Fibroblast of lung (primary cell): Measurements from ENCODE around the gene CCDC149. TPM values are rescaled to one million over a fixed set of nuclear protein-coding genes. Genes with fewer than 3 reads are reported as not detected.
A peak's percentile ranks its signal among the peaks of the same experiment; 100 is the strongest.

Experiments
- DNase-seq, 2 donors: peaks; one replicate each; pipeline versions ENCODE4 v3.0.0 to v3.0.0-alpha.2; 2010; ENCODE audit warnings: low read depth in 2 of 2
- H2AFZ ChIP-seq: 2 replicates; pipeline ENCODE4 v1.5.1; 2012; ENCODE audit warnings: low read length, control low read depth, inconsistent platforms
- H3K27ac ChIP-seq: 2 replicates; pipeline ENCODE4 v1.5.1; 2011; ENCODE audit warnings: low read length, control low read depth; ENCODE audit not compliant: insufficient read depth
- H3K27me3 ChIP-seq: 2 replicates; pipeline ENCODE4 v1.5.1; 2011; ENCODE audit warnings: mild to moderate bottlenecking, low read length; ENCODE audit not compliant: control insufficient read depth, insufficient read depth
- H3K36me3 ChIP-seq: 2 replicates; pipeline ENCODE4 v1.5.1; 2011; ENCODE audit warnings: low read length; ENCODE audit not compliant: control insufficient read depth, insufficient read depth
- H3K4me1 ChIP-seq: 2 replicates; pipeline ENCODE4 v1.5.1; 2011; ENCODE audit warnings: low read length; ENCODE audit not compliant: control insufficient read depth, insufficient read depth; ENCODE audit errors: extremely low read depth
- H3K4me2 ChIP-seq: 2 replicates; pipeline ENCODE4 v1.5.1; 2011; ENCODE audit warnings: low read length, control low read depth; ENCODE audit not compliant: insufficient read depth; ENCODE audit errors: extremely low read depth
- H3K4me3 ChIP-seq, 4 experiments: fragments of 200-600 bp in 1 of 4; sonication (generic) in 1 of 4; replicated peaks in 1 of 4; 2 replicates each; pipeline ENCODE4 v1.5.1; 2011 to 2016; ENCODE audit warnings: low read length in 4 of 4, low read depth in 3 of 4, mild to moderate bottlenecking in 3 of 4, control low read depth in 2 of 4, inconsistent platforms in 1 of 4, mixed read lengths in 1 of 4; ENCODE audit not compliant: insufficient read depth in 1 of 4; ENCODE audit errors: control extremely low read depth in 1 of 4
- H3K79me2 ChIP-seq: 2 replicates; pipeline ENCODE4 v1.5.1; 2012; ENCODE audit warnings: mild to moderate bottlenecking, low read length, inconsistent platforms; ENCODE audit not compliant: control insufficient read depth, insufficient read depth
- H3K9ac ChIP-seq: 2 replicates; pipeline ENCODE4 v1.5.1; 2011; ENCODE audit warnings: mild to moderate bottlenecking, low read length, control low read depth; ENCODE audit not compliant: insufficient read depth
- H3K9me3 ChIP-seq: 2 replicates; pipeline ENCODE4 v1.5.1; 2012; ENCODE audit warnings: low read depth, low read length; ENCODE audit not compliant: control insufficient read depth, insufficient read depth
- H4K20me1 ChIP-seq: 2 replicates; pipeline ENCODE4 v1.5.1; 2011; ENCODE audit warnings: low read length; ENCODE audit not compliant: control insufficient read depth, insufficient read depth; ENCODE audit errors: extremely low read depth
- EZH2 ChIP-seq: IDR thresholded peaks from 2 replicates; pipeline ENCODE4 v1.5.1; 2012; ENCODE audit warnings: low read length, control low read depth, mild to moderate bottlenecking; ENCODE audit errors: missing control alignments
- polyA plus RNA-seq, 2 donors: library from polyadenylated mRNA; depleted of rRNA in 1 of 2; stranded (reverse) in 1 of 2; unstranded in 1 of 2; fragments of >200 nt; gene quantifications; 2 replicates each; pipeline ENCODE4 v1.2.1, GENCODE V29; 2011 to 2012; ENCODE audit warnings: missing spikeins in 1 of 2
- total RNA-seq: library from RNA; depleted of rRNA; stranded (reverse); fragments of >200 nt; gene quantifications from 2 replicates; pipeline ENCODE4 v1.2.1, GENCODE V29; 2014
- TF ChIP-seq, protein P1 (sequence below), 2 donors: IDR thresholded peaks in 1 of 2; conservative IDR thresholded peaks in 1 of 2; 1 replicate in 1 of 2; 2 replicates in 1 of 2; pipeline ENCODE4 v1.5.1; 2011 to 2012; ENCODE audit warnings: low read length in 2 of 2, control low read depth in 1 of 2, inconsistent platforms in 1 of 2, low read depth in 1 of 2, mild to moderate bottlenecking in 1 of 2

Gene CCDC149
- total and polyA plus RNA-seq, 2 donors (not counting 1 experiment from before 2014, with no cell fraction given): 13.9 to 14.6 TPM

DNA sequence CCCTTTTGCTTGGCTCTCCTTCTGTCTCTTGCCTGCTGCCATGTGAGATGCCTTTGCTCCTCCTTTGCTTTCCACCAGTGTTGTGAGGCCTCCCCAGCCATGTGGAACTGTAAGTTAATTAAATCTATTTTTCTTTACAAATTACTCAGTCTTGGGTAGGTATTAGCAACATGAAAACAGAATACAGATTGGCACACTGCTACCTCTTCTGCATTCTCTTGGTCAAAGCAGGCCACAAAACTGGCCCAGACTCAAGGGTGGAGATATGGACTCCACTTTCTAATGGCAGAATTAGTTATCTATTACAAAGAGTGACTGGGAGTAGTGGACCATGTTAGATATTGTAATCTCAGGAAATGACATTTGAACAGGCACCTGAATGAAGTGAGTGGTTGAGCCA, 21.5 kb upstream of the CCDC149 start:
- Histone ChIP-seq H3K4me3 (no peak overlapping the region), H4K20me1 (no peaks in the 10 kb centered on the region), H3K4me1 (no peaks in the 10 kb centered on the region), H3K9ac (no peak overlapping the region), H3K27ac (no peak overlapping the region), H3K27me3 (no peaks in the 10 kb centered on the region), H3K4me2 (no peak overlapping the region), H3K36me3 (no peaks in the 10 kb centered on the region), H3K9me3 (no peaks in the 10 kb centered on the region), H2AFZ (no peak overlapping the region), H3K79me2 (no peaks in the 10 kb centered on the region)
- no peak for DNase-seq
- TF ChIP-seq EZH2: no peak
- TF ChIP-seq, protein P1, sequence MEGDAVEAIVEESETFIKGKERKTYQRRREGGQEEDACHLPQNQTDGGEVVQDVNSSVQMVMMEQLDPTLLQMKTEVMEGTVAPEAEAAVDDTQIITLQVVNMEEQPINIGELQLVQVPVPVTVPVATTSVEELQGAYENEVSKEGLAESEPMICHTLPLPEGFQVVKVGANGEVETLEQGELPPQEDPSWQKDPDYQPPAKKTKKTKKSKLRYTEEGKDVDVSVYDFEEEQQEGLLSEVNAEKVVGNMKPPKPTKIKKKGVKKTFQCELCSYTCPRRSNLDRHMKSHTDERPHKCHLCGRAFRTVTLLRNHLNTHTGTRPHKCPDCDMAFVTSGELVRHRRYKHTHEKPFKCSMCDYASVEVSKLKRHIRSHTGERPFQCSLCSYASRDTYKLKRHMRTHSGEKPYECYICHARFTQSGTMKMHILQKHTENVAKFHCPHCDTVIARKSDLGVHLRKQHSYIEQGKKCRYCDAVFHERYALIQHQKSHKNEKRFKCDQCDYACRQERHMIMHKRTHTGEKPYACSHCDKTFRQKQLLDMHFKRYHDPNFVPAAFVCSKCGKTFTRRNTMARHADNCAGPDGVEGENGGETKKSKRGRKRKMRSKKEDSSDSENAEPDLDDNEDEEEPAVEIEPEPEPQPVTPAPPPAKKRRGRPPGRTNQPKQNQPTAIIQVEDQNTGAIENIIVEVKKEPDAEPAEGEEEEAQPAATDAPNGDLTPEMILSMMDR (conservative IDR thresholded peaks at IDR 0.05 in 1 of 2, IDR thresholded peaks at IDR 0.05 in 1 of 2; ENCODE audit: low read depth in 1 of 2, low read length in 2 of 2): no peak

DNA sequence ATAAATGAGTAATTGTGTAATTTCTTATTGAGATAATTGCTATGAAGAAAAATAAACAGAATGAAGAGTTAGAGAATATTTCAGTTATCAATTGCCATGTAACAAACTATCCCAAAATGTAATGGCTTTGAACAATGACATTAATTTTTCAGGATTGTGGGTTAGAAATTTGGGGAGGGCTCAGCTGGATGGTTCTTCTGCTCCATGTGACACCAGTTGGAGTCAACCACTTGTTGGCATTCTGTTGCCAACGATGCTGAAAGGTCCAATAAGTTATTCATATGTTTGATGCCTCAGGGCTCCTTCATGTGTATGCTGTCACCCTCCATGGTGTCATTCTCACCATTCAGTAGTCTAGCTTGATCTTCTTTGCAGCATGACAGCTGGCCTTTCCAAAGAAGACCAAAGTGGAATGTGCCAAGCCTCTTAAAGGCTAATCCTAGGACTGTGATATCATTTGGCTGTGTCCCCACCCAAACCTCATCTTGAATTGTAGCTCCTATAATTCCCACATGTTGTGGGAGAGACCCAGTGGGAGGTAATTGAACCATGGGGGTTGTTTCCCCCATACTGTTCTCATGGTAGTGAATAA, 20.9 kb upstream of the CCDC149 start:
- no peaks in the 10 kb centered on the region for H4K20me1 ChIP-seq
- no peak overlapping the region for H3K4me3 ChIP-seq
- no peak overlapping the region for H3K27ac ChIP-seq
- H3K4me2 ChIP-seq: no peak overlapping the region
- no peak overlapping the region for H2AFZ ChIP-seq
- H3K4me1 ChIP-seq: no peaks in the 10 kb centered on the region
- H3K9ac ChIP-seq: no peak overlapping the region
- TF ChIP-seq, protein P1 (conservative IDR thresholded peaks at IDR 0.05 in 1 of 2, IDR thresholded peaks at IDR 0.05 in 1 of 2; ENCODE audit: low read depth in 1 of 2, low read length in 2 of 2): no peak
- TF ChIP-seq EZH2: no peak
- H3K36me3 ChIP-seq: no peaks in the 10 kb centered on the region
- no peaks in the 10 kb centered on the region for H3K9me3 ChIP-seq
- DNase-seq: no peak
- H3K79me2 ChIP-seq: no peaks in the 10 kb centered on the region
- no peaks in the 10 kb centered on the region for H3K27me3 ChIP-seq

DNA sequence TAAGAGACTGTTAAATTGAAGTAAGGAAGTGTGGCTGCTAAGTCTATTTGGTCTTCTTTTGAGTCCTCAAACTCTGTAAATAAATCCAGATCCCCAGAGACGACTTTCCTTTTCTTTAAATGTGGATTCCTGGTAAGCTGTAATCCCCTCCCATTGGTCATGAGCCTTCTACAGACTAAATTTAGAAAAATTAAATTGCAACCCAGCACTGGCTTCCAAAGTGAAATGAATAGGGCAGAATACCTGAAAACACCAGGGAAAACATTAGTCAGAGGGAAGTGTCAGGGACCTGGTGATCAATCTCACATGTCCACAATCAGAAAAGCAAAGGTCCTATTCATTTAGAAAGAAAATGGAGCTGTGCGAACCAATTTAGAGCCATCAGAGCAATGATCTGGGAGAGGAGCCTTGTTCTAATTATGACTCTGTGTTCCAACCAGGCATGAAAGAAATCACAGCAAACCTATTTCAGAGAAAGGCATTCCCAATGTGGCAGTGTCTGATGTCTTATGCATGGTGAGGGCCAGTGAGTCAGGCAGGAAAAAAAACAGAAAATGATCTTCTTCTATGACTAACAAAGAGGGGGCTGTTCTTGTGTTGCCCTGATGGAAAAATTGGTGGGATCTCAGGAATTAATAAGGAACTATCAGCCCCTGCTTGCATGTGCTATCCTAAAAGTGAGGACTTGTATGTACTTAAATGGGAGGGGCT, 19.8 kb upstream of the CCDC149 start:
- H3K27ac ChIP-seq: no peak overlapping the region

More for the DNA sequence above, 19.8 kb upstream of the CCDC149 start:
- H3K4me2 ChIP-seq: no peak overlapping the region
- no peaks in the 10 kb centered on the region for H3K79me2 ChIP-seq
- peak in 1 of 2 donors; percentile 80 for DNase-seq
- no peak overlapping the region for H2AFZ ChIP-seq
- TF ChIP-seq, protein P1 (conservative IDR thresholded peaks at IDR 0.05 in 1 of 2, IDR thresholded peaks at IDR 0.05 in 1 of 2; ENCODE audit: low read depth in 1 of 2, low read length in 2 of 2): no peak
- TF ChIP-seq EZH2: no peak
- H3K4me3 ChIP-seq: no peak overlapping the region
- no peaks in the 10 kb centered on the region for H3K27me3 ChIP-seq
- H3K4me1 ChIP-seq: no peaks in the 10 kb centered on the region
- no peak overlapping the region for H3K9ac ChIP-seq
- no peaks in the 10 kb centered on the region for H3K9me3 ChIP-seq
- H3K36me3 ChIP-seq: no peaks in the 10 kb centered on the region
- H4K20me1 ChIP-seq: no peaks in the 10 kb centered on the region
